ENCODE data around the gene ZDHHC22. TPM values are rescaled to one million over a fixed set of nuclear protein-coding genes. Genes with fewer than 3 reads are reported as not detected.

ZDHHC22 gene
- total RNA-seq, 1 donor from 2014 or later = 0.16 TPM

- H3K27me3 Mint-ChIP-seq (ENCODE audit: unreplicated experiment) = no peaks in the 10 kb centered on the region
- H3K4me3 Mint-ChIP-seq (ENCODE audit: unreplicated experiment) = no peak overlapping the region
- no peak overlapping the region for H3K27ac Mint-ChIP-seq (ENCODE audit: unreplicated experiment)
- H3K36me3 Mint-ChIP-seq (ENCODE audit: unreplicated experiment) = peaks cover 19% of the 10 kb centered on the region
- peaks cover 6% of the 10 kb centered on the region for H3K4me1 Mint-ChIP-seq (ENCODE audit: unreplicated experiment)
- no peak for TF ChIP-seq CTCF (IDR thresholded peaks at IDR 0.05)
- no peaks in the 10 kb centered on the region for H3K9me3 Mint-ChIP-seq (ENCODE audit: unreplicated experiment)
- no peak for DNase-seq (ENCODE audit: extremely low spot score, unreplicated experiment)
Measured at GRCh38 chr14:77104393-77104792, 37.2 kb downstream of the ZDHHC22 start.

GRCh38 chr14:77103951-77104350 is 37.6 kb downstream of the ZDHHC22 start:
- H3K9me3 Mint-ChIP-seq (ENCODE audit: unreplicated experiment) = no peaks in the 10 kb centered on the region
- peaks cover 10% of the 10 kb centered on the region for H3K4me1 Mint-ChIP-seq (ENCODE audit: unreplicated experiment)
- no peak for TF ChIP-seq CTCF (IDR thresholded peaks at IDR 0.05)
- H3K36me3 Mint-ChIP-seq (ENCODE audit: unreplicated experiment) = peaks cover 18% of the 10 kb centered on the region
- no peak overlapping the region for H3K27ac Mint-ChIP-seq (ENCODE audit: unreplicated experiment)
- DNase-seq (ENCODE audit: extremely low spot score, unreplicated experiment) = no peak
- no peaks in the 10 kb centered on the region for H3K27me3 Mint-ChIP-seq (ENCODE audit: unreplicated experiment)
- no peak overlapping the region for H3K4me3 Mint-ChIP-seq (ENCODE audit: unreplicated experiment)

- H3K4me1 Mint-ChIP-seq (ENCODE audit: unreplicated experiment) = peaks cover 14% of the 10 kb centered on the region
Measured at GRCh38 chr14:77103475-77103874, 38.1 kb downstream of the ZDHHC22 start.

DNA sequence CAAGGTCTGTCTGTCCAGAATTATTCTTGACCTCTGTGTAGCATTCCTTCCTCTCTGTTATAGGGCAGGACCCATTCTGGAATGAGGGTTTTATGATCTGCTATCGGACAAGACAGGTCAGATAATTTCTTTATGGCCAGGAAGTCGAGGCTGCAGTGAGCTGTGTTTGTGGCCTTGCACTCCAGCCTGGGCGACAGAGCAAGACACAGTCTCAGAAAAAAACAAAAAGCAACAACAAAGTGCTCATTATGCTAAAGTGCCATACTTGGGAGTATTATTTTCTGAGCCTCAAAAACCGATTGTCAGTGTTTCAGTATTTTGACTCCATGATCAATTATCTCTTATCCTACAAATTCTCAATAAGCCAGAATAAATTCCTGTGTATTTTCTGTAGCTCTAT is 39.4 kb downstream of the ZDHHC22 start:
- TF ChIP-seq CTCF (IDR thresholded peaks at IDR 0.05) = no peak
- Mint-ChIP-seq H3K9me3 (ENCODE audit: unreplicated experiment) (no peaks in the 10 kb centered on the region), H3K4me1 (ENCODE audit: unreplicated experiment) (peaks cover 18% of the 10 kb centered on the region), H3K27ac (ENCODE audit: unreplicated experiment) (no peak overlapping the region), H3K4me3 (ENCODE audit: unreplicated experiment) (no peak overlapping the region), H3K36me3 (ENCODE audit: unreplicated experiment) (peaks cover 8% of the 10 kb centered on the region), H3K27me3 (ENCODE audit: unreplicated experiment) (no peaks in the 10 kb centered on the region)
- DNase-seq (ENCODE audit: extremely low spot score, unreplicated experiment) = no peak

More at GRCh38 chr14:77103475-77103874, 38.1 kb downstream of the ZDHHC22 start:
- H3K4me3 Mint-ChIP-seq (ENCODE audit: unreplicated experiment) = no peak overlapping the region
- H3K36me3 Mint-ChIP-seq (ENCODE audit: unreplicated experiment) = peaks cover 14% of the 10 kb centered on the region
- H3K27ac Mint-ChIP-seq (ENCODE audit: unreplicated experiment) = no peak overlapping the region
- TF ChIP-seq CTCF (IDR thresholded peaks at IDR 0.05) = no peak
- no peaks in the 10 kb centered on the region for H3K9me3 Mint-ChIP-seq (ENCODE audit: unreplicated experiment)
- H3K27me3 Mint-ChIP-seq (ENCODE audit: unreplicated experiment) = no peaks in the 10 kb centered on the region
- DNase-seq (ENCODE audit: extremely low spot score, unreplicated experiment) = no peak

DNA sequence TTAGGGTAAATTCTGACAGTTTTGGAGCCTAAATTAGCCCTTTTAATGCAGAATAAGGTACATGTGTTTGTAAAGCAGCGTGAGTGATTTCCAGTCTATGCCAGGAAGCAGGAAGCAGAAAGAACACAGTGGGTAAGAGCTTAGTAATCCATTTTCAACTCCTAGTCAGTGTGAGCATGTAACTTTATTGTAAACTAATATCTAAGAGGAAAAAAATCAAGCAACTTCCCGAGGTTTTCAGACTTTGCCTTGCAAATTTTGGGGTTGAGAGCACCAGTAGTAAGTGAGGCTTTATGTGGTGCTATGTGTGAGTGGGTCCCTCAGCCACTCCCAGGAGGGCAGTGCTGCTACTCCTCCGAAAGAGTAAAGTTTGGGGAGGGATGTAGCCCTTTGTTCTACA is 40.6 kb downstream of the ZDHHC22 start:
- DNase-seq (ENCODE audit: extremely low spot score, unreplicated experiment) = no peak
- Mint-ChIP-seq H3K9me3 (ENCODE audit: unreplicated experiment) (no peaks in the 10 kb centered on the region), H3K27me3 (ENCODE audit: unreplicated experiment) (no peaks in the 10 kb centered on the region), H3K36me3 (ENCODE audit: unreplicated experiment) (no peaks in the 10 kb centered on the region), H3K4me1 (ENCODE audit: unreplicated experiment) (peaks cover 27% of the 10 kb centered on the region), H3K27ac (ENCODE audit: unreplicated experiment) (no peak overlapping the region), H3K4me3 (ENCODE audit: unreplicated experiment) (no peak overlapping the region)
- TF ChIP-seq CTCF (IDR thresholded peaks at IDR 0.05) = no peak

Measured in osteocyte (in vitro differentiated cells).